ENCODE measurements around the gene NDRG3. TPM values are rescaled to one million over a fixed set of nuclear protein-coding genes. Genes with fewer than 3 reads are reported as not detected.

The NDRG3 gene
- total RNA-seq, 3 donors from 2014 or later: 18.7 to 24.7 (median 22.9) TPM

DNA sequence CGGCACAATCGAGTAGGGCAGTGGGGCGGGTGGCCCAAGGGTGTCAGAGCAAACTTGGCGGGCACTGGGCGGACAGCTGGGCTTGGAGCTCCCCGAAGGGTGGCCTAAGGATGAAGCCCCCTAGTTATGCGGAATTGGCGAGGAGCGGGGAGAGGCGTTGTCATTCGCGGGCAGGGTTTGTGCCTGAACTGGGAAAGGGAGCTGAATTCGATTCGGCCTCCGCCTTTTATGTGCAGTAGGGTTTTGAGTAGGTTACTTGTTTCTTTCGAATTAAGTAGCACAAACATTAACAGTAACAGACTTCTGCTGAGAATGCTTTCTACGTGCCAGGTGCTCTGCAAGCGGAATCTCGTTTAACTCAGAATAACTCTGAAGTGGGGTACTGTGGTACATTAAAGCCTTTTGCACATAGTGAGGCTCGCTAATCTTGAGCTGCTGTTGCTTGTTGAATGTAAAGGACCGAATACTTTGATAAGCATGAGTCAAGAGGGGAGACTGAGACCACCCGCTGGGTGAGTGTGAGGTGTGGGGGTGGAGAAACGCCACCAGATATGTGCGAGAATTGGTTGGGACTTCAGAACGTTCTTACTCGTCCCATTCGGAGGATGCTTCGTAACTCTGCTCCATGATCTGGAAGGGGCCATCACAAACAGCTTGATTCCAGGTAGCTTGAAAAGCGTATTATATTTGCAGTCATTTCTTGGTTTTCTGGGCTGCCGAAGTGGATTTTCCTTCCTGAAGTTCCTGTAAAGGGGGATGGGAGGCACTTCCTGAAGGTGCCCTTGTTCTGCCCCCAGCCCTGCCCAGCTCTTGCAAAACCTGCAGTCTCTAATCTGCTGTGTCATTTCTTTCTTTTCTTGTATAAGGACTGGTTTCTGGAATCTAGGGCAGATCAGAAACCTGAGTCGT, 139.5 kb downstream of the NDRG3 start:
- H3K27ac ChIP-seq: peak overlapping the region; percentile 80 to 92
- DNase-seq (ENCODE audit: low spot score in 2 of 2): no peak
- no peaks in the 10 kb centered on the region for H3K27me3 ChIP-seq
- peak overlapping the region; percentile 78 to 99 (median 97) for H3K4me3 ChIP-seq
- intact Hi-C loops (cut with DNase I; ENCODE audit: low total_unique reads): no loop called here
- H3K4me1 ChIP-seq: peaks cover 0 to 8% of the 10 kb centered on the region in 2 donors
- H3K9me3 ChIP-seq: no peaks in the 10 kb centered on the region
- no peaks in the 10 kb centered on the region for H3K36me3 ChIP-seq
- TF ChIP-seq POLR2A (IDR thresholded peaks at IDR 0.05): no peak
- TF ChIP-seq POLR2AphosphoS5 (IDR thresholded peaks at IDR 0.05): no peak
- no peak for TF ChIP-seq CTCF (IDR thresholded peaks at IDR 0.05)

DNA sequence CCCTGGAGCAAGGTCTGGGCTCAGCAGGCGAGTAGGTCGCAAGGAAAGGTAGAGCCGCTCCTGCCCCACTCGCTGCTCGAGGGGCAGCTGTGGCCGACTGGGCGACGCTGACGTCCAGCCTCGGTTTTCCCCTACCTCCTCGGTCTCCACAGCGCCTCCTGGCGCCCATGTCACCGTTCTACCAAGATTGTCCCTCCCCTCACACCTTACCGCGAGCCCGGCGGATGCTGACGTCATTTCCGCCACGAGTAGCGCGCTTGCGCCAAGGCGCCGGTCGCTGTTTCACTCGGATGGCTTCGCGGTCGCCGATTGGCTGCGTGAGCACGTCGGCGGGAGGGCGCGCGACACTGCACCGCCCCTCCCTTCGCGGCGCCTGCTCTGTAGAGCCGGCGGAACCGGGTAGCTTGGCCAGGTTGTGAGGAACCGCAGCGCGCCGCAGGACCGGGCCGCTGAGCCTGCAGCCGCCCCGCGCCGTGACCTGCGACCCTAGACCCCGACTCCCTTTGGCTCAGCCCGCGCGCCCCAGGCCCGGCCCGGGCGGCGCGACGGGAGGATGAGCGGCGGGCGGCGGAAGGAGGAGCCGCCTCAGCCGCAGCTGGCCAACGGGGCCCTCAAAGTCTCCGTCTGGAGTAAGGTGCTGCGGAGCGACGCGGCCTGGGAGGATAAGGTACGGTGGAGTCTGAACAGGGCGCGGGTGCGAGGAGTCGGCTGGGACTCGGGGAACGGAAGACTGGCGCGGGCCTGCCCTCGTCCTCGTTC, 140.3 kb downstream of the NDRG3 start, which contains the start of gene RAB5IF:
RAB5IF (plus strand) TSS at position 381 of the 759 bp plus-strand sequence; CDS start at position 554, 173 bp downstream.
- Histone ChIP-seq H3K4me1 (peaks cover 0 to 8% of the 10 kb centered on the region in 2 donors), H3K4me3 (peak within 1 kb of the TSS; percentile 78 to 99 (median 97)), H3K36me3 (no peaks in the 10 kb centered on the region), H3K9me3 (no peaks in the 10 kb centered on the region), H3K27me3 (no peaks in the 10 kb centered on the region), H3K27ac (peak within 1 kb of the TSS; percentile 80 to 92)
- peak; percentile 78 to 91 (median 88) for TF ChIP-seq POLR2AphosphoS5 (IDR thresholded peaks at IDR 0.05)
- TF ChIP-seq POLR2A (IDR thresholded peaks at IDR 0.05): no peak
- peak; percentile 85 to 96 (median 92) for TF ChIP-seq CTCF (IDR thresholded peaks at IDR 0.05)
- peak; percentile 98 to 100 for DNase-seq (ENCODE audit: low spot score in 2 of 2)
- intact Hi-C loops (cut with DNase I; ENCODE audit: low total_unique reads): no loop called here

DNA sequence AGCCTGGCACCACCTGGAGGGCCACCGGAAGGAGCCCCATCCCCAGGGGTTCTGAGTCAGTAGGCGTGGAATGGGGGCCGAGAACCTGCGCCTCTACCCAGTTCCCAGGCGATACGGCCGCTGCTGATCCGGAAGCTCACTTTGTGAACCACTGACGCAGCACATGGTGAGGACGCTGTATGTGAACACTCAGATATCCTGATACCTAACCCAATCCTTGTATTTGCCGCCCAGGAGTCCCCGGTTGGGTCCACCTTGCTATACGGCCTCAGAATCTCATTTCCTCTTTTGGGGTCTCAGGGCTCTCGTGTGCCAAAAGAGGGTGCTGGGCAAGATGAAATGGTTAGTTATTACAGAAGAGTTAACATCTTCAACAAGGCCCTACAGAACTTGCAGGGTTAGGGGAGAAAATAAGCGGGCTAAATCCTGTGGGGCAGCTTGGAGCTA, 140.9 kb downstream of the NDRG3 start:
- no peak for TF ChIP-seq CTCF (IDR thresholded peaks at IDR 0.05)
- no peak for TF ChIP-seq POLR2AphosphoS5 (IDR thresholded peaks at IDR 0.05)
- no peak for TF ChIP-seq POLR2A (IDR thresholded peaks at IDR 0.05)
- intact Hi-C loops (cut with DNase I; ENCODE audit: low total_unique reads): no loop called here
- H3K4me1 ChIP-seq: peaks cover 0 to 8% of the 10 kb centered on the region in 2 donors
- H3K36me3 ChIP-seq: no peaks in the 10 kb centered on the region
- no peaks in the 10 kb centered on the region for H3K9me3 ChIP-seq
- H3K27me3 ChIP-seq: no peaks in the 10 kb centered on the region
- peak overlapping the region; percentile 78 to 99 (median 97) for H3K4me3 ChIP-seq
- peak overlapping the region; percentile 80 to 92 for H3K27ac ChIP-seq
- DNase-seq (ENCODE audit: low spot score in 2 of 2): peak in 1 of 2 donors; percentile 26

Other genes with a start within 250 kb of the NDRG3 start
- 100 to 1,000 TPM in 1 of 3 donors, 10 to 100 TPM in 2; 72.9 to 112 (median 91.8) TPM for gene MYL9, start 204.6 kb downstream of the NDRG3 start, total RNA-seq
- gene TGIF2, start 172.5 kb downstream of the NDRG3 start, total RNA-seq: 10 to 100 TPM in 2 of 3 donors, 1 to 10 TPM in 1; 9.9 to 14.3 (median 13.4) TPM
- 10 to 100 TPM; 70.2 to 79.9 (median 77.7) TPM for gene RAB5IF, start 140.3 kb downstream of the NDRG3 start, total RNA-seq
- 1 to 10 TPM in 1 of 3 donors, under 1 TPM in 2; 0.64 to 1.6 (median 0.66) TPM for gene SLA2, start 99.9 kb downstream of the NDRG3 start, total RNA-seq
- 10 to 100 TPM in 2 of 3 donors, 1 to 10 TPM in 1; 6.9 to 13.1 (median 11.9) TPM for gene DSN1, start 27.7 kb upstream of the NDRG3 start, total RNA-seq
- 1 to 10 TPM in 1 of 3 donors, not detected in 2; 1.1 TPM for gene TLDC2, start 130.0 kb upstream of the NDRG3 start, total RNA-seq
- 100 to 1,000 TPM; 146 to 380 (median 311) TPM for gene SAMHD1, start 205.6 kb upstream of the NDRG3 start, total RNA-seq